ENCODE results near the gene CDIP1. TPM values are rescaled to one million over a fixed set of nuclear protein-coding genes. Genes with fewer than 3 reads are reported as not detected.
A peak's percentile ranks its signal among the peaks of the same experiment; 100 is the strongest.

The CDIP1 gene
- total RNA-seq, 1 donor from 2014 or later, result 11.1 TPM

DNA sequence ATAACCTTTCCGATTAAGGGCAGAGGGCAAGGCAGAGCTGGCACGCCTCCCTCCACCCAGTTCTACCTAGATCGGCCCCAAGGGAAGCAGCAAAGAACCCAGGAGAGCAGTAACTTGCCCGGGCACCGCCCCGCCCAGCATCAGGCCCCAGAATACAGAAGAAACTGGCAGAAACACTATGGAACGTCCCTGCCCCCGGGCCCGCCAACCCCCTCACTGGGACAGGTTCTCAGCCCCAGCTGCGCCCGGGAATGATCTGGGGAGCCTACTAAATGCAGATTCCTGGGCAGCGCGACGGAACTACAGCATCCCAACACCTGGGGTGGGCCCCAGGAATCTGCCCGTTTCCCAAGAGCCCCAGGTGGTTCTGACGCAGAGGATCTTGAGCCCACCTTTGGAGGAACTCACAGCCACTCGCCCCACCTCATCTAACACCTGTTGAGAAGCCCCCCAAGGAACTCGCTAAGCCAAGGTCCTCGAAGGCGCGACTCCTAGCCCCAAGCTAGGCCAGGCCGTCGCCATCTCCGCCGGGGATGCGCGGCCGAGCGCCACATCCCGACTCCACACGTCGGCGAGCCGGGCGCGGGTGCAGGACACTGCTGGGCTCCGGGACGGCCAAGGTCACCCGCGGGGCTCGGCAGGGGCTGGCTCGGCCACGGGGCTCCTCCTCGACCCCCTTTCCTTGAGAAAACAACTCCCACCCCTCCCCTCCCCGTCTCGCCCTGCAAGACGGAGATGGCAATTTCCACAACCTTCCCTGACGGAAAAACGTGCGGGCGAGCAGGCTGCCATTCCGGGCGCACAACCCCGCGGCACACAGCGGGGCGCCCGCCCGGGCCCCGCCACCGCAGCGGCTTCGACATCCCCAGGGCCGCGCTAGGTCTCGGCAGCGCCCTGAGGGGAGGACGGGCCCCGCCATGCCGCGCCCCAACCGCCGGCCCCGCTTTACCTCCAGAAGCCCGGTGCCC lies 913 bp downstream of the CDIP1 start:
- no peak for DNase-seq

DNA sequence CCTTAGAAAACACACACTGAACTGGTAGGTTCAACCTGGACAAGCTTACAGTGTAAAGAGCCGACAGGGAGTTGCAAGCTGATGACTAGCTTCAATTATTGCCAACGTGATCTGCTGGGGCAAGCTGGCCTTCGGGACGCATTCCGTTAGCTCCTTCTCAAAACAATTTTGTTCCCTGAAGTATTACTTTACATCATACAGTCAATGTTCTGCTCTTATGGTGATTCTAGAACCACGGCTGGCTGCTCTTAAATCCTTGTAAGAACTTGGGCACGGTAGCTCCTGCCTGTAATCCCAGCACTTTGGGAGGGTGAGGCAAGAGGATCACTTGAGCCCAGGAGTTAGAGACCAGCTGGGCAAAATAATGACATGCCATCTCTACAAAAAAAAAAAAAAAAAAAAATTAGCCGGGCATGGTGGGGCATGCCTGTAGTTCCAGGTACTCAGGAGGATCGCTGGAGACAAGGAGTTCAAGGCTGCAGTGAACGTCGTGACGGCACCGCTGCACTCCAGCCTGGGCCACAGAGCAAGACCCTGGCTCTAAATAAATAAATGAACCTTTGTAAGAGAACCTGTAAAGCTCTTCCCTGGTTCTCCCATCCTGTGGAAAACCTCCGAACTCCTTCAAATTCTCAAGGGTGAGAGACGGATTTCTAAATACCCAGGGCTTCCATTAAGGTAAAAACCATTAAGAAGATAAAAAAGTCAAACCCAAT lies 2.0 kb downstream of the CDIP1 start:
- no peak for DNase-seq

DNA sequence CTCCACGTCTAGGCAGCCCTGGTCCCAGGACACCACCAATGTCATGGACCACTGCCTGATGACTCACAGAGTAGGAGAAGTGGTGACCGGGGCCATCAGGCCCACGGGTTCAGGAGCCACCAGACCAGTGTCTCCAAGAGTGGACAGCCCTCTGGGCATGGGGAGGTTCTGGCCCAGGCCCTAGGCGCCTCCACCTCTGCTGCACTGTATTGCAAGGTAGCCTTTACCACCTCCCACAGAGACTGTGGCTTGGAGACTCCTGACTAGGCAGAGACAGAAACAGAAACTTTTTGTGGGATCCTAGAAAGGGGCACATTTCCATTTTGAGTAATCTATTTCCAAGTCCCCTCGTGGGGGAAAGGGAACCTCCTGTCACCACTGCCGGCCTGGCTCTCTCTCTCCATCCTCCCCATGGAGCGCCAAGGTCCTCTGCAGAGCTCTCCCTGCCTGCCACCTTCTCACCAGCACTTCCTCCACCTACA lies 2.9 kb downstream of the CDIP1 start:
- no peak for DNase-seq

DNA sequence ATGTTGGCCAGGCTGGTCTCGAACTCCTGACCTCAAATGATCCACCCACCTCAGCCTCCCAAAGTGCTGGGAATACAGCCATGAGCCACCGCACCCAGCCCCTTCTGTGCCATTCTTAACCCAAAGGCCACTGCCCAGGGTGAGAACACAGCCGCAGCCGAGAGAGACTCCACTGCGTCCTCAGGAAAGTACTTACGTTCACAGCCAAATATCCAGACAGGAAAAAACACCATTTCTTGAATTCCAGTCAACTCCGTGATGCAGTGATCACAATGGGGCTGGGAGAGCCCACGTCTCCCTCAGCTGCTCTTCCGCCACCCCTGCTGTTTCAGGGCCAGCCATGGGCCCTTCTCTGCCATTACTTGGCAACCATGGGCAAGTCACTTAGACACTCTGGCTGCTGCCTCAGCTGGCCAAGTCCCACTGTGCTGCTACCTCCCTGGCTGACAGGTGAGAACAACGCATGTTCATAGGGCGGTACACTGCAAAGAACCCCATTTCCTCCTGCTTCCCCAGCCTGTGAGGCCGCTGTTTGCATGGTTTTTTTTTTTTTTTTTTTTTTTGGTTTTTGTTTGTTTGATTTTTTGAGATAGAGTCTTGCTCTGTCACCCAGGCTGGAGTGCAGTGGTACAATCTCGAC lies 4.3 kb downstream of the CDIP1 start:
- no peak for DNase-seq

- DNase-seq, result no peak
These were observed 5.1 kb downstream of the CDIP1 start for GRCh38 chr16:4533490-4533889.

- DNase-seq, result no peak
These were observed 6.3 kb downstream of the CDIP1 start for GRCh38 chr16:4532238-4532637.

DNA sequence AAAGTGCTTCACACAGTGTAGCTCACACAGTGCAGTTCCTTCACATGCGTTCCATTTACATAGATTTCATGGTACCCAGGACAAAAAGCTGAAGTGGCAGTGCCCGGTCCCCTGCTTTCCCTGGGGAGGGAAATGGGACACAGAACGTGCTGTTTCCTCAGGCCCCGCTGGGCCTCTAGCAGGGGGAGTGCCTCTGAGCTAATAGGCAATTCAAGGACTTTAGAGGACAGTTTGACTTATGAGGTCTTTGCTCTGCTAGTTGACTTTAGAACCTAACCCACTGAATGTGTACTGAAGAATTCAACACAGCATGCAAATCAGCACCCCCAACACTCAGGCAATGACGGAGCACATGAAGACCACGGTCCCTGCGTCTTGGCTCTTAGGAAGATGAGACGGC lies 6.8 kb downstream of the CDIP1 start:
- no peak for DNase-seq

DNA sequence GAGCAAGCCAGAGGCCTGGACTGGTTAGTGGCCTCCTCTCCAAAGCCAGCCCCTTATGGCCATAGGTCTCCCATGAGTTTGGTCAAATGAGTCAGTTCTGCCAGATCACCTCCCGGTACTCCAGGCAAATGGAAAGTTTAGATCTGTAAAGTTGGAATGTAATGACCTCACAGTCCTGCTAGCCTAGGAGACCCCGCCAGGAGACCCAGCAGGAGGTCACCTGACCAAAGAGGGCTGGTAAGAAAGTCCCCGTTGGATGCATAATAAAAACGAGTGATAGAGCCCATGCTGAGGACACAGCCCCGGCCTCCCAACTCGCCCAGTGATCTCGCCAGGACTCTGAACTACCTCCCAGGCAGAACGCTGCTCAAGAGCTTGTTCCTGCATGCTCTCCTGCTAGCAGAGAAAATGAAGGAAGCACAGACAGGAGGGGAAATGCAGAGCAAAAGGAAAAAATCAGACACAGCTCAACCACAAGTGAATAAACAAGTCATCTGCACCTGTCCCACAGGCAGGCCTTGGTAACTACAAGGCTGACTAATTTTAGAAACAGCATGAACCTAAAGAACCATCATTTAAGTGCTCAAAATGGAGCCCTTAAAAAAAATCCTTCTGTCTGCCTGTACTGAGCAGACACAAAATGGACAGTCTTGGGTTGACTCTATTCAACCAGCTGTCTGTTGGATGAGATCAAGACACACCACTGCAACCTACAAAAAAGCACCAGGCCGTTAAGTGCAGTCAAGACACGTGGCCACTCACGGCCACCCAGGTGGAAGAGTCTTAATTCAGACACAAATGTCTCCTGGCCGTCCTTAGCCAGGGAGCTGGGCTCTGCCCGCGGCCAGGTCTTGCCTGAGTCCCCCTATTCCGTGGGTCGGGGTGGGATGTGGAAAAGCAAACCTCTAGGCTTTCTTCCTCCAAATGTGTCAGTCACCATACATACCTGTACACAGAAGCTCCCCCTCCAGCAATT lies 9.2 kb downstream of the CDIP1 start:
- no peak for DNase-seq

GRCh38 chr16:4525634-4526277 lies 12.8 kb downstream of the CDIP1 start:
- no peak for DNase-seq

GRCh38 chr16:4525069-4525468 lies 13.5 kb downstream of the CDIP1 start:
- no peak for DNase-seq

DNA sequence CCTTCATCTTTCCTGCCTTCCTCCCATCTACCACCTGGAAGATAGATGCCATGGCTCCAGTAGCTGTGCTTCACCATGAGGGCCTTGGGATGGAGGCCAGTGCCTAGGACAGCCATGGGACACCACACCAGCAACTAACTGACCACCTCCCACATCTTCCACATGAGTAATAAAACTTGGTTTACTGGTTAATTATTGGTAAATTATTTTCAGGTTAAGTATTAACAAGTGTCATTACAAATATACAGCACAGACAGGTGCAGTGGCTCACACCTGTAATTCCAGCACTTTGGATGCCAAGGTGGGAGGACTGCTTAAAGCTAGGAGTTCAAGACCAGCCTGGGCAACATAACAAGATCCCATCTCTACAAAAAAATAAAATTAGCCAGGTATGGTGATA lies 14.0 kb downstream of the CDIP1 start:
- no peak for DNase-seq

GRCh38 chr16:4523686-4524085 lies 14.9 kb downstream of the CDIP1 start:
- DNase-seq, result no peak

GRCh38 chr16:4522051-4522581 lies 16.5 kb downstream of the CDIP1 start:
- DNase-seq, result peak; percentile 73

GRCh38 chr16:4520913-4521312 lies 17.7 kb downstream of the CDIP1 start:
- DNase-seq, result no peak

GRCh38 chr16:4519274-4520058 lies 19.1 kb downstream of the CDIP1 start:
- DNase-seq, result no peak

GRCh38 chr16:4517812-4518680 lies 20.5 kb downstream of the CDIP1 start:
- no peak for DNase-seq

DNA sequence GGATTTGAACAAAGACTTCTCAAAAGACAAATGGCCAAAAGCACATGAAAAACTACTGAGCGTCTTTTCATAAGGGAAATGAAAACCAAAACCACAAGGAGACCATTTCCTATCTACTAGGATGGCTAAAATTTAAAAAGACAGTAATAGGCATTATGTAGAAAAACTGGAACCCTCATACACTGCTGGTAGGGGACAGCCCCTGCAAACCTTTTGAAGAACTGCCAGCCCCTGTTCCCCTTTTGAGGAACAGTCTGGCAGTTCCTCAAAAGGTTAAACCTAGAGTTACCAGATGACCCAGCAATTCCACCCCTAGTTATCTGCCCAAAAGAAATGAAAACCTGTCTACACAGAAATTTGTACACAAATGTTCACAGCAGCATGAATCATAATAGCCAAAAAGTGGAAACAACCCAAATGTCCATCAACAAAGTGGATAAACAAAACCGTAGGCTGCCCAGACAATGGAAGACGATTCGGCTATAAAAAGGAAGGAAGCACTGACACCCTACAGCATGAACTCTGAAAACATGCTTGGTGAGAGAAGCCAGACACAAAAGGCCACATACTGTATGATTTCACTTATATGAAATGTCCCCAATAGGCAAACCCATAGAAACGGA lies 22.9 kb downstream of the CDIP1 start:
- no peak for DNase-seq

- DNase-seq, result no peak
These were observed 24.0 kb downstream of the CDIP1 start for GRCh38 chr16:4514606-4515005.

DNA sequence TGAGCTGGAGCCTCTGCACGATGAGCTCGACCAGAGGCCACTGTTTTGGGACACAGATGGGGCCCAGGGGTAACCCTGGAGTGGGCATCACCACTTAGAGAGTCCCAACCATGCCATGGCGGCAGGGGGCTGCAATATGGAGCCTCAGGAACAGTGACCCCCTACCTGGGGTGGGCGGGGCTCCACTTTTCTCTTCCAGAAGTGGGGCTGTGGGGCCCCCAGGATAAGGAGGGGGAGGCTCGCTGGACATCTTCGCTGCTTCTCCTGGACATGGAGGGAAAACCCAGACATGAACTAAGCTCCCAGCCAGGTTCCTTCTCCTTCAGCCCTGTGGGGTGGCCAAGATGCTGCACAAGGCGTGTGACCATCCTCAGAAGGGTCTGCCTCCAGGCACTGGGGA lies 24.7 kb downstream of the CDIP1 start:
- DNase-seq, result no peak

Data from occipital lobe (tissue), 2 donors.